H1 (cell line): ENCODE data around the gene SLC26A1. TPM values are rescaled to one million over a fixed set of nuclear protein-coding genes. Genes with fewer than 3 reads are reported as not detected.

Experiments
- CBX5 ChIP-seq: fragments of 300-800, 300-1000 bp; sonication (generic); IDR thresholded peaks from 2 replicates; pipeline ENCODE4 v1.7.1; 2016; ENCODE audit warnings: antibody characterized with exemption, low read length, low read depth
- CBX8 ChIP-seq: fragments of 300-800, 300-1000 bp; sonication (generic); IDR thresholded peaks from 2 replicates; pipeline ENCODE4 v1.7.1; 2016; ENCODE audit warnings: low read depth, low read length, borderline replicate concordance
- CHD1 ChIP-seq: IDR thresholded peaks from 2 replicates; pipeline ENCODE4 v1.6.1; 2012; ENCODE audit warnings: low read depth, low read length, improper control_type of control experiment
- CHD7 ChIP-seq: fragments of 300-600 bp; sonication (generic); IDR thresholded peaks from 2 replicates; pipeline ENCODE4 v1.7.1; 2012; ENCODE audit warnings: low read length, moderate library complexity, mild to moderate bottlenecking, inconsistent platforms; ENCODE audit not compliant: insufficient replicate concordance
- HDAC6 ChIP-seq: IDR thresholded peaks from one replicate; pipeline ENCODE4 v1.7.1; 2012; ENCODE audit warnings: low read depth, mild to moderate bottlenecking, inconsistent platforms, low read length, moderate library complexity
- RNF2 ChIP-seq: fragments of 200-900, 300-1000 bp; sonication (generic); IDR thresholded peaks from 2 replicates; pipeline ENCODE4 v1.7.1; 2016; ENCODE audit warnings: borderline replicate concordance, low read depth, mild to moderate bottlenecking, antibody characterized with exemption, low read length; ENCODE audit not compliant: poor library complexity, severe bottlenecking; ENCODE audit errors: missing control alignments
- SP2 ChIP-seq: IDR thresholded peaks from 2 replicates; pipeline ENCODE4 v1.6.1; 2012; ENCODE audit warnings: mild to moderate bottlenecking, low read length, inconsistent platforms
- TAF7 ChIP-seq: optimal IDR thresholded peaks from 2 replicates; pipeline ENCODE3; 2011; ENCODE audit warnings: low read depth, mild to moderate bottlenecking, inconsistent platforms, low read length, moderate library complexity, borderline replicate concordance
- YY1 ChIP-seq: IDR thresholded peaks from 2 replicates; pipeline ENCODE4 v1.6.1; 2011; ENCODE audit warnings: low read depth, mild to moderate bottlenecking, low read length
- polyA plus RNA-seq, 7 experiments: library from polyadenylated mRNA; depleted of rRNA in 3 of 7; stranded (reverse) in 5 of 7; unstranded in 2 of 7; fragments of >200 nt in 5 of 7; fragments of 200-250 nt in 2 of 7; gene quantifications; 1 replicate in 5 of 7; 2 replicates in 1 of 7; 4 replicates in 1 of 7; pipeline versions ENCODE4 v1.2.1 to v1.2.3, GENCODE V29; 2011 to 2013; ENCODE audit warnings: missing spikeins in 2 of 7, mixed read lengths in 2 of 7
- total RNA-seq: library from RNA; stranded (reverse); fragmentation: NEBNext Ultra II Directional; extraction: Animal tissue kit (Norgen Biotek cat#: 25700); gene quantifications from 2 replicates; pipeline ENCODE4 v1.2.1, GENCODE V29; 2021

SLC26A1 gene
- total and polyA plus RNA-seq, 2 of the 8 experiments (the other 6 are each of a cell fraction or from before 2014, with no cell fraction given) = 0.11 TPM; not detected in 1

DNA sequence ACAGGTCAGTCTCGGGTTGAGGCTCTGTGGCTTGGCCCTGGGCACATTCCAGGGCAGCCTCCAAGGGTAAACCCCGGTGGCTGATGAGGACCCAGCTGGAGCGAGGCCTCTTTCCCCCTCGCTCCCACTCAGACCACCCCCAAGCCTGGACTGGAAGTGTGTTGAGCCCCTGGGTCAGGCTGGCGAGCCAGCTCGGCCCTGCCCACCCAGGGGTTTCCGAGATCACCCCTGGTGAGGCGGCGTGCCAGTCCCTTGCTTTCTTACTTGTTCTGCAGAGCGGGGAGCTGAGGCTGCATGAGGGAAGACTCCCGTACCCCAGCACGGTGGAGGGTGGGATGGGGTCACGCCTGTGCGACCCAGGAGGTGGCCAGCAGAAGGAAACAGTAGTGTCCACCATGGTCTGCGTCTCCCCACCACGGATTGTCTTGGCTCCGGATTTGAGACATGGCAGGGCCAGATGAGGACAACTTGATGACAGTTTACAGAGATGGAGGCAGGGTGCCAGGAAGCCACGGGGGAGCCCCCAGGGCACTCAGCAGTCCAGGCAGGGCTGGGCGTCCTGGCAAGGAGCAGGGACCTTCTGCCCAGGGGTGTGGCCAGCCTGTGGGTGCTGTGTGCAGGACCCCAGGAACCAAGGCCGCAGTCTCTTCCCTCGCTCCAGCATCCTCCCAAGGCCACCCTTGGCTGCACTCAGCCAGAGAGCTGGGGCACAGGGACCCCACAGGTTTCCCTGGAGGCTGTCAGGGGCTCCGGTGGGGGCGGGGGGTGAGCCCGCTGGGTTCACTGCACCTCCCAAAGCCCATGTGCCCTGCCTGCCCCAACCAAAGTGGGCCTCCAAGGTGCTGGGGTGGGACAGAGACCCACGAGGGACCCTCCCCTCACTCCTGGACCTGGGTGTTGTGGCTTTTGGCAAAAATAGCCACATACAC lies 11.6 kb upstream of the SLC26A1 start (continued):
- no peak for TF ChIP-seq CHD7
- no peak for TF ChIP-seq HDAC6
- no peak for TF ChIP-seq RNF2
- no peak for TF ChIP-seq CBX8
- TF ChIP-seq CBX5 = no peak
- TF ChIP-seq YY1 = no peak
- TF ChIP-seq TAF7 = no peak
- TF ChIP-seq CHD1 = no peak
- no peak for TF ChIP-seq SP2
